GM12865 (cell line): Measurements from ENCODE around the gene INPP4B.

ENCODE experiments used
- DNase-seq: peaks from one replicate; pipeline ENCODE4 v3.0.0; 2010; ENCODE audit warnings: low read depth
- H3K4me3 ChIP-seq: 2 replicates; pipeline ENCODE4 v1.5.1; 2011; ENCODE audit warnings: mild to moderate bottlenecking, low read depth, low read length, control low read depth
- TF ChIP-seq, protein P1 (sequence below): IDR thresholded peaks from 2 replicates; pipeline ENCODE4 v1.5.1; 2011; ENCODE audit warnings: low read length, control low read depth, low read depth, inconsistent platforms; ENCODE audit not compliant: insufficient read depth; ENCODE audit errors: missing control alignments

The INPP4B gene

DNA sequence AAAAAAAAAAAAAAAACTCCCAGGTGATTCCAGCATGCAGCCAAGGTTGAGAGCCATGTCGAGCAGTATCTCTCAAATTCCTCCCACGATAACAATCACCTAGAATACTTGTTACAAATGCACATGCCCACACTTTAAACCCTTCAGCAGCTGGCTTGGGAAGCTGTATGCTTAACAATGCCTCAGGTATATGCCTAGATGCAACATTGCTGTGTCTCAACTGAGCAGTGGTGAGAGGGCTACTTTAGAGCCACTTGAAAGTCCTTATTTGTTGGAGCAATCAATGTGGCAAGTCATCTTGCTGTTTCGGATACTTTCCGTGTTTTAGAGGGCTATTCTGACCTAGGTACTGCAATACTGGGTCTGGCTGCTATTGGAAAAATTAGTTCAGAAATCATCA lies 487.4 kb downstream of the INPP4B start:
- TF ChIP-seq, protein P1, sequence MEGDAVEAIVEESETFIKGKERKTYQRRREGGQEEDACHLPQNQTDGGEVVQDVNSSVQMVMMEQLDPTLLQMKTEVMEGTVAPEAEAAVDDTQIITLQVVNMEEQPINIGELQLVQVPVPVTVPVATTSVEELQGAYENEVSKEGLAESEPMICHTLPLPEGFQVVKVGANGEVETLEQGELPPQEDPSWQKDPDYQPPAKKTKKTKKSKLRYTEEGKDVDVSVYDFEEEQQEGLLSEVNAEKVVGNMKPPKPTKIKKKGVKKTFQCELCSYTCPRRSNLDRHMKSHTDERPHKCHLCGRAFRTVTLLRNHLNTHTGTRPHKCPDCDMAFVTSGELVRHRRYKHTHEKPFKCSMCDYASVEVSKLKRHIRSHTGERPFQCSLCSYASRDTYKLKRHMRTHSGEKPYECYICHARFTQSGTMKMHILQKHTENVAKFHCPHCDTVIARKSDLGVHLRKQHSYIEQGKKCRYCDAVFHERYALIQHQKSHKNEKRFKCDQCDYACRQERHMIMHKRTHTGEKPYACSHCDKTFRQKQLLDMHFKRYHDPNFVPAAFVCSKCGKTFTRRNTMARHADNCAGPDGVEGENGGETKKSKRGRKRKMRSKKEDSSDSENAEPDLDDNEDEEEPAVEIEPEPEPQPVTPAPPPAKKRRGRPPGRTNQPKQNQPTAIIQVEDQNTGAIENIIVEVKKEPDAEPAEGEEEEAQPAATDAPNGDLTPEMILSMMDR = no peak
- H3K4me3 ChIP-seq = no peak overlapping the region
- DNase-seq = no peak

DNA sequence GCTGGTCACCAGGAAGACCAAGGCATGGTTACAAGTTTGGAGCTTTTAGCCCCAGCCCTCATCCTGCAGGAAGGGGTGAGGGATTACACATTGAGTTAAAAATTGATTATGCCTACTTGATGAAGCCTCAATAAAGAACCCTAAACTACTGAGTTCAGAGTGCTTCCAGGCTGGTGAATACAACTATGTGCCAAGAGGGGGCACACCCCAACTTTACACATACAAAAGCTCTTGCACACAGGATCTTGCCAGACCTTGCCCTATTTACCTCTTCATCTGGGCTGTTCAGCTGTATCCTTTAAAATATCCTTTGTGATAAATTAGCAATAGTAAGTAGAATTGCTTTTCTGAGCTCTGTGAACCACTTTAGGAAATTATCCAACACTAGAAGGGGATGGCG lies 489.3 kb downstream of the INPP4B start:
- H3K4me3 ChIP-seq = no peak overlapping the region
- DNase-seq = no peak
- TF ChIP-seq, protein P1 = no peak

DNA sequence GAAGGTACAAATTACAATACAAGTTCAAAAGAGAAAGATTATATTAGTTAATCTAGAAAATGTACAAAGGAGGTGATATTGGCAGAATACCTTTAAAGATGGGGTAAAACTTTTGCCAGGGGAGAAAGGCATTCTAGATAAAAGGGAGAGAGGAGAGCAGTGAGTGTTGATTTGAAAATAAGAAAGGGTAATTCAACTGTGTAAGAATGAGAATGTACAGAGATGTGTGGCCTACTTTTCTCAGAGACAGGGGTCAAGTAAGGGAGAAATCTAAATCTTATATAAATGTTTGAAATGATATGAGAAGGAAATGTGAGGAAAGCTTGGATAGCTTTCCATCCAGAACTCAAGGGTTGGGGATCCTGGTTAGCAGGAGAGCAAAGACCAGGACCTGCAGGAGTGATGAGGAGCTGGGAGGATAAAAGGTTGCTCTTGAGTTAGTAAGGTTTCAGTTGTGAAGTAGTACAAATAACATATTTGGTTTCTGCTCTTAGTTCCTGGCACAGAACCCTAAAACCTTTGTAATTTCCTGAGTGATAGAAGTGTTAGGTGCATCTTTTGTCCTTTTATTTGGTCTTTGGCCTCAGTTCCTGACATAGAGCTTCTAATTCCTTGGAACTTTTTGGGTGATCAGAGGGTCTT lies 489.9 kb downstream of the INPP4B start:
- no peak overlapping the region for H3K4me3 ChIP-seq
- DNase-seq = no peak
- TF ChIP-seq, protein P1 = no peak

DNA sequence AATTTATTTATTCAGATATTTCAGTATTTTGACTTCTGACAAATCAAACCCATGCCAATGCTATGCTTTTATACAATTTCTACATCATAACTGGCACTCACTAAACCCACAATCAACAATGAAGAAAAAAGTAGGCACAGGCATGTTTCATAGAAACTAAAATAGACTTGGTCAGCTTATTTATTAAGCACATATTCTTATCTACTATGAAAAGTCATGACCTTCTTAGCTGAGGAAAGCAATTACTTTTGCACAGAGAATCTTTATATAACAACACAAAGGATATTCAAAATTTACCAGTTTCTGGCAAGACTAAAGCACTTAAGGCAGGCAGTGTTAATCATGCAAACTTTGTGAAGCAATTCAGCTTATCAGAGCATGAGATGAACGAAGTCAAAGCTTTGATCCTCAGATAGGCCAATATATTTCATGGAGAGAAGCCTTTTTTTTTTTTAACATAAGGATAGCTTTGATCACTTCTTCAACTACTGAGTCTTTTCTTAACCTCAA lies 490.6 kb downstream of the INPP4B start:
- DNase-seq = no peak
- TF ChIP-seq, protein P1 = no peak
- no peak overlapping the region for H3K4me3 ChIP-seq

DNA sequence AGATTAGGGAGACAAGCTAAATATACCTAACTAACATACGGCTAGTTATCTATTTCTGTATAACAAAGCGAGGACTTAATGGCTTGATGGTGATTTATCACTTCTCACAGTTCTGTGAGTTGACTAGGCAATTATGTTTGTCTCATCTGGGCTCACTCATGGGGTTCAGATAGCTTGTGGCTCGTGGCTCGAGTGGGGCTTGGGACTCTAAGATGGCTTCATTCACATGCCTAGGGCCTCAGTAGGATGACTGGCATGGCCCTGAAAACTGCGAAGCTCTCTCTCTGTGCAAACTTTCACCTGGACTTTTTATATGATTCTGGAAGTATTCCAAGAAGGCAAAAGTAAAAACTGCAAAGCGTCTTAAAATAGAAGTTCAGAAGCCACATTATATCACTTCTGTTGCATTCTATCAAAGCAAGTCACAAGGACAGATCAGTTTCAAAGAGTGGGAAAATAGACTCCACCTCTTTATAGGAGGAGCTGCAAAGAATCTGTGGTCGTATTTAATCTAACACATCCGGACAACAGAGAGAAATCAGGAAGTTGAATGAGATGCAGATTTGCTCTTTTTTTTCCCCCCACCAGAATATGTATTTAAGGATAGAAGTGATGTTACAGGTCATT lies 491.2 kb downstream of the INPP4B start:
- TF ChIP-seq, protein P1 = no peak
- DNase-seq = no peak
- H3K4me3 ChIP-seq = no peak overlapping the region

DNA sequence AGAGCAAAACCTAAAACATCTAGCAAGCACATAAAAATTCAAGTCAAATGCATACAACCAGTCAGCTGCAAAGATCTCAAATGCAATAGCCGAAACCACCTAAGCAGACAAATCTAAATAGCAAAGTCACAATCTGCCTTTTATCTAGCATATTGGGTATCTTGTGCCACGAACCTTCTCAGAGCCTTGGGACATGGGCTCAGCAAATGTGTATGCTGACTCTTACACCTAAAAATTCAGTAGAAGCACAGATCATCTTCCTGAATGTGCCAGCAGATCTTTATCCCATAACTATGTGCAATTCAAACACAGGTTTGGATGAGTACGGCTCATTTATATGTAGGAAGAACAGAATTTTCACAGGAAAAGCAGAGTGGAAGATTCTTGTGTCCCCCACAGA lies 492.1 kb downstream of the INPP4B start:
- TF ChIP-seq, protein P1 = no peak
- DNase-seq = no peak
- no peak overlapping the region for H3K4me3 ChIP-seq
